ENCODE results near the gene GABBR2.

Gene GABBR2

DNA sequence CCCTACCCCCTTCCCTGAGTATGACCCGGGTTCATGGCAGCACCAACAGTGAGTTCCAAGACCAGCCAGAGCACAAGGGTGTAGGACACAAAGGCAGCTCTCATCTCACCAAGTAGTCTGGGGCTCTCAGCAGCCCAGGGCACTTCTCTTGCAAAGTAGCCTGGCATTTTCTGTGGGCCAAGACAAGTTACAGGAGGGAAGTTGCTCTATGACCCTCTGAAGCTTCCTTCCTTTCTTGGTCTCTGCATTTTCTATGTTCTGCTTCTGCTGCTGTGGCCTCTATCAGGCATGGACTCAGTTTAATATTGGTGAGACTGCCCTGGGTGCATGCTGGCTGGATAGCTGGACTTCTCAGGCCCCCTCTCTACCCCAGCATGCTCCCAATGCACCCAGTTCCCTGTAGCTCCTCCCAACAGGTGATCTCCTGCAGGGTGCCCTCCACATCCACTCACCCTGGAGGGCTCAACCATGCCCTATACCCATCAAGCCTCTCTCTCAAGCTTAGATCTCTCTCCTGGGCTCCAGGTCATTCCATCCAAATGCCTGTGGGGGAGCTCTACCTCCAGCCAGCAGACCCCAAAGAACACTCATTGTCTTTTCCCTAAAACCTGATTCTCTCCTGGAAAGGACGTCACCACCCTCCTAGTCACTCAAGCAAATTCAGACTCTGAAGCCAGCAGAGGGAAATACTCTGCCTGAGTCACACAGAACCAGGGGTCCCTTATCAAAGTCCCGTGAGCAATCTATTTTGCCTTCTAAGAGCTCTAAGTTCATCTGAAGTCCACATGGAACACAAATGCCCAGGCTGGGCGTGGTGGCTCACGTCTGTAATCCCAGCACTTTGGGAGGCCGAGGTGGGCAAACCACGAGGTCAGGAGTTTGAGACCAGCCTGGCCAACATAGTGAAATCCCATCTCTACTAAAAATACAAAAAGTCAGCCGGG lies 467.1 kb downstream of the GABBR2 start:
- no peak for DNase-seq

DNA sequence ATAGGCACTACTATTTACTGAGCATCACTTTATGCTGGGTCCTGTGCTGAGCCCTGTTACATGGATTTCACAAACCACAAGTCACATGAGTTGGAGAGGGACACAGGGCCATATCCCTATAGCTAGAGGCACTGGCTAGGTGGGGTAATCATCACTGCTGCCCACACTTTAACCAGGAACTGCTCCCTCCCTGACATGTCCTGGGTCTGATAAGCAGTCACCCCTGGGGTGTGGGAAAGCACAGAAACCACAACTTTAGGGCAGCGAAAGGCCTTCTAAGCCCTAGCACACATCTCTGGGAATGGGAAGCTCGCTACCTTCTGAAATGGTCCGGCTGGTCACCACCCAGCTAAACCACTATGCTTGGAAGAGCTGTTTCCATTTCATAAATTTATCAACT lies 468.3 kb downstream of the GABBR2 start:
- no peak for DNase-seq

Data from activated CD4-positive, alpha-beta T cell treated with anti-CD3 and anti-CD28 coated beads, Interleukin-2, amount 50 U/mL, for 48 hours (primary cell).